Suprapubic skin (tissue), 4 donors: ENCODE data around the gene PTCD3.

Experiments
- CTCF ChIP-seq, 2 donors: fragments of 200-600 bp in 1 of 2; fragments of 450-650 bp in 1 of 2; sonication (generic) in 1 of 2; IDR thresholded peaks; one replicate each; pipeline ENCODE4 v1.5.1; 2016 to 2019; ENCODE audit warnings: antibody characterized with exemption in 2 of 2, mild to moderate bottlenecking in 1 of 2, moderate library complexity in 1 of 2
- EP300 ChIP-seq: sonication (generic); formaldehyde crosslinking; IDR thresholded peaks from one replicate; pipeline ENCODE4 v1.6.1; 2017; ENCODE audit warnings: antibody characterized with exemption
- POLR2A ChIP-seq, 2 donors: fragments of 450-650 bp; IDR thresholded peaks; one replicate each; pipeline ENCODE4 v1.6.1; 2017; ENCODE audit warnings: antibody characterized with exemption in 2 of 2, mild to moderate bottlenecking in 2 of 2, moderate library complexity in 2 of 2
- POLR2AphosphoS5 ChIP-seq, 3 donors: sonication (generic); formaldehyde crosslinking; IDR thresholded peaks; one replicate each; pipeline ENCODE4 v1.6.1; 2017; ENCODE audit warnings: antibody characterized with exemption in 3 of 3

GRCh38 chr2:86186431-86186830 lies 80.4 kb downstream of the PTCD3 start:
- TF ChIP-seq CTCF (IDR thresholded peaks at IDR 0.05) (no peak), POLR2A (IDR thresholded peaks at IDR 0.05) (no peak), EP300 (no peak), POLR2AphosphoS5 (IDR thresholded peaks at IDR 0.05) (no peak)
